ENCODE data around the gene LRWD1. TPM values are rescaled to one million over a fixed set of nuclear protein-coding genes. Genes with fewer than 3 reads are reported as not detected.

Gene LRWD1
- total and polyA plus RNA-seq, 2 of the 13 experiments (the other 11 are each of a cell fraction or from before 2014, with no cell fraction given) = 8.5 to 16.3 TPM

DNA sequence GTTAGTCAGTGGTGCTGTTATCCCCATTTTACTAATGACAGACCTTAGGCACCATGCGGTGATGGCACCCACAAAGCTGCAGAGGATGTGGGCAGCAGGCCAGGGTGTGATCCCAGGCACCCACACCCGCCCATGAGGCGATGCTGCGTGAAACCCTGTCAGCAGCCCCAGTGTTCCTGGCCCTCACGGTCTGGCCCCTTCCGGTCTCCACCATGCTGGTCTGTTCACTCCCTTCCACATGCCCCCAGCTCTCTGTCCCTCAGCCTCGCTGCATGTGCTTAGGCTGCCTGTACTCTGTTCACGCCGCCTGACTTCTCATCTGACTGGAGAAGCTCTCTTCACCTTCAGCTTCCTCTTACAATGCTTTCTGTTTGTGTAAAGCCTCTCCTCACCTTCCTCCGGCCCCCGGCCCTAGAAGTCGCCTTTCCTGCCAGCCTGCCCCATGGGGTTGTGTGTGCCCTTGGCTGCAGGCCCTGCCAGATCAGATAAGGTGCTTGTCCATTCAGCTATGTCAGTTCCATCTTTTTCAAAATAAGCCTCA lies 49.0 kb upstream of the LRWD1 start (continued):
- TF ChIP-seq, protein P1, sequence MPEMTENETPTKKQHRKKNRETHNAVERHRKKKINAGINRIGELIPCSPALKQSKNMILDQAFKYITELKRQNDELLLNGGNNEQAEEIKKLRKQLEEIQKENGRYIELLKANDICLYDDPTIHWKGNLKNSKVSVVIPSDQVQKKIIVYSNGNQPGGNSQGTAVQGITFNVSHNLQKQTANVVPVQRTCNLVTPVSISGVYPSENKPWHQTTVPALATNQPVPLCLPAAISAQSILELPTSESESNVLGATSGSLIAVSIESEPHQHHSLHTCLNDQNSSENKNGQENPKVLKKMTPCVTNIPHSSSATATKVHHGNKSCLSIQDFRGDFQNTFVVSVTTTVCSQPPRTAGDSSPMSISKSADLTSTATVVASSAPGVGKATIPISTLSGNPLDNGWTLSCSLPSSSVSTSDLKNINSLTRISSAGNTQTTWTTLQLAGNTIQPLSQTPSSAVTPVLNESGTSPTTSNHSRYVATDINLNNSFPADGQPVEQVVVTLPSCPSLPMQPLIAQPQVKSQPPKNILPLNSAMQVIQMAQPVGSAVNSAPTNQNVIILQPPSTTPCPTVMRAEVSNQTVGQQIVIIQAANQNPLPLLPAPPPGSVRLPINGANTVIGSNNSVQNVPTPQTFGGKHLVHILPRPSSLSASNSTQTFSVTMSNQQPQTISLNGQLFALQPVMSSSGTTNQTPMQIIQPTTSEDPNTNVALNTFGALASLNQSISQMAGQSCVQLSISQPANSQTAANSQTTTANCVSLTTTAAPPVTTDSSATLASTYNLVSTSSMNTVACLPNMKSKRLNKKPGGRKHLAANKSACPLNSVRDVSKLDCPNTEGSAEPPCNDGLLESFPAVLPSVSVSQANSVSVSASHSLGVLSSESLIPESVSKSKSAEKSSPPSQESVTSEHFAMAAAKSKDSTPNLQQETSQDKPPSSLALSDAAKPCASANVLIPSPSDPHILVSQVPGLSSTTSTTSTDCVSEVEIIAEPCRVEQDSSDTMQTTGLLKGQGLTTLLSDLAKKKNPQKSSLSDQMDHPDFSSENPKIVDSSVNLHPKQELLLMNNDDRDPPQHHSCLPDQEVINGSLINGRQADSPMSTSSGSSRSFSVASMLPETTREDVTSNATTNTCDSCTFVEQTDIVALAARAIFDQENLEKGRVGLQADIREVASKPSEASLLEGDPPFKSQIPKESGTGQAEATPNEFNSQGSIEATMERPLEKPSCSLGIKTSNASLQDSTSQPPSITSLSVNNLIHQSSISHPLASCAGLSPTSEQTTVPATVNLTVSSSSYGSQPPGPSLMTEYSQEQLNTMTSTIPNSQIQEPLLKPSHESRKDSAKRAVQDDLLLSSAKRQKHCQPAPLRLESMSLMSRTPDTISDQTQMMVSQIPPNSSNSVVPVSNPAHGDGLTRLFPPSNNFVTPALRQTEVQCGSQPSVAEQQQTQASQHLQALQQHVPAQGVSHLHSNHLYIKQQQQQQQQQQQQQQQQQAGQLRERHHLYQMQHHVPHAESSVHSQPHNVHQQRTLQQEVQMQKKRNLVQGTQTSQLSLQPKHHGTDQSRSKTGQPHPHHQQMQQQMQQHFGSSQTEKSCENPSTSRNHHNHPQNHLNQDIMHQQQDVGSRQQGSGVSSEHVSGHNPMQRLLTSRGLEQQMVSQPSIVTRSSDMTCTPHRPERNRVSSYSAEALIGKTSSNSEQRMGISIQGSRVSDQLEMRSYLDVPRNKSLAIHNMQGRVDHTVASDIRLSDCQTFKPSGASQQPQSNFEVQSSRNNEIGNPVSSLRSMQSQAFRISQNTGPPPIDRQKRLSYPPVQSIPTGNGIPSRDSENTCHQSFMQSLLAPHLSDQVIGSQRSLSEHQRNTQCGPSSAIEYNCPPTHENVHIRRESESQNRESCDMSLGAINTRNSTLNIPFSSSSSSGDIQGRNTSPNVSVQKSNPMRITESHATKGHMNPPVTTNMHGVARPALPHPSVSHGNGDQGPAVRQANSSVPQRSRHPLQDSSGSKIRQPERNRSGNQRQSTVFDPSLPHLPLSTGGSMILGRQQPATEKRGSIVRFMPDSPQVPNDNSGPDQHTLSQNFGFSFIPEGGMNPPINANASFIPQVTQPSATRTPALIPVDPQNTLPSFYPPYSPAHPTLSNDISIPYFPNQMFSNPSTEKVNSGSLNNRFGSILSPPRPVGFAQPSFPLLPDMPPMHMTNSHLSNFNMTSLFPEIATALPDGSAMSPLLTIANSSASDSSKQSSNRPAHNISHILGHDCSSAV (CRISPR knock-in tag; IDR thresholded peaks at IDR 0.05; ENCODE audit: borderline replicate concordance) = no peak
- TF ChIP-seq ATF7-NPFF (CRISPR knock-in tag; IDR thresholded peaks at IDR 0.05; ENCODE audit: low read depth) = no peak
- TF ChIP-seq NFIB (CRISPR knock-in tag; IDR thresholded peaks at IDR 0.05; ENCODE audit: borderline replicate concordance) = no peak
- TF ChIP-seq, protein P2, sequence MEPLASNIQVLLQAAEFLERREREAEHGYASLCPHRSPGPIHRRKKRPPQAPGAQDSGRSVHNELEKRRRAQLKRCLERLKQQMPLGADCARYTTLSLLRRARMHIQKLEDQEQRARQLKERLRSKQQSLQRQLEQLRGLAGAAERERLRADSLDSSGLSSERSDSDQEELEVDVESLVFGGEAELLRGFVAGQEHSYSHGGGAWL (CRISPR knock-in tag; IDR thresholded peaks at IDR 0.05) = no peak
- TF ChIP-seq, protein P3, sequence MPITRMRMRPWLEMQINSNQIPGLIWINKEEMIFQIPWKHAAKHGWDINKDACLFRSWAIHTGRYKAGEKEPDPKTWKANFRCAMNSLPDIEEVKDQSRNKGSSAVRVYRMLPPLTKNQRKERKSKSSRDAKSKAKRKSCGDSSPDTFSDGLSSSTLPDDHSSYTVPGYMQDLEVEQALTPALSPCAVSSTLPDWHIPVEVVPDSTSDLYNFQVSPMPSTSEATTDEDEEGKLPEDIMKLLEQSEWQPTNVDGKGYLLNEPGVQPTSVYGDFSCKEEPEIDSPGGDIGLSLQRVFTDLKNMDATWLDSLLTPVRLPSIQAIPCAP (CRISPR knock-in tag; IDR thresholded peaks at IDR 0.05; ENCODE audit: low read depth) = no peak
- TF ChIP-seq ZNF850 (CRISPR knock-in tag; conservative IDR thresholded peaks at IDR 0.05) = no peak
- TF ChIP-seq RORA (CRISPR knock-in tag; IDR thresholded peaks at IDR 0.05) = no peak
